Body of pancreas (tissue), 4 donors: ENCODE results near the gene BMPR1B.

Source experiments
- POLR2A ChIP-seq, 3 donors: fragments of 450-650 bp; IDR thresholded peaks; one replicate each; pipeline ENCODE4 v1.6.1; 2016; ENCODE audit warnings: antibody characterized with exemption in 3 of 3, mild to moderate bottlenecking in 2 of 3
- TF ChIP-seq, protein P1 (sequence below), 7 experiments: fragments of 450-650 bp in 4 of 7; fragments of 200-600 bp in 3 of 7; sonication (generic) in 3 of 7; IDR thresholded peaks; one replicate each; pipeline ENCODE4 v1.5.1; 2016 to 2019; ENCODE audit warnings: antibody characterized with exemption in 7 of 7

GRCh38 chr4:94758141-94758699, 465 bp downstream of the BMPR1B start:
- no peak for TF ChIP-seq POLR2A (IDR thresholded peaks at IDR 0.05)
- TF ChIP-seq, protein P1, sequence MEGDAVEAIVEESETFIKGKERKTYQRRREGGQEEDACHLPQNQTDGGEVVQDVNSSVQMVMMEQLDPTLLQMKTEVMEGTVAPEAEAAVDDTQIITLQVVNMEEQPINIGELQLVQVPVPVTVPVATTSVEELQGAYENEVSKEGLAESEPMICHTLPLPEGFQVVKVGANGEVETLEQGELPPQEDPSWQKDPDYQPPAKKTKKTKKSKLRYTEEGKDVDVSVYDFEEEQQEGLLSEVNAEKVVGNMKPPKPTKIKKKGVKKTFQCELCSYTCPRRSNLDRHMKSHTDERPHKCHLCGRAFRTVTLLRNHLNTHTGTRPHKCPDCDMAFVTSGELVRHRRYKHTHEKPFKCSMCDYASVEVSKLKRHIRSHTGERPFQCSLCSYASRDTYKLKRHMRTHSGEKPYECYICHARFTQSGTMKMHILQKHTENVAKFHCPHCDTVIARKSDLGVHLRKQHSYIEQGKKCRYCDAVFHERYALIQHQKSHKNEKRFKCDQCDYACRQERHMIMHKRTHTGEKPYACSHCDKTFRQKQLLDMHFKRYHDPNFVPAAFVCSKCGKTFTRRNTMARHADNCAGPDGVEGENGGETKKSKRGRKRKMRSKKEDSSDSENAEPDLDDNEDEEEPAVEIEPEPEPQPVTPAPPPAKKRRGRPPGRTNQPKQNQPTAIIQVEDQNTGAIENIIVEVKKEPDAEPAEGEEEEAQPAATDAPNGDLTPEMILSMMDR (IDR thresholded peaks at IDR 0.05): no peak
